ENCODE results near the gene EHD4.

The EHD4 gene

DNA sequence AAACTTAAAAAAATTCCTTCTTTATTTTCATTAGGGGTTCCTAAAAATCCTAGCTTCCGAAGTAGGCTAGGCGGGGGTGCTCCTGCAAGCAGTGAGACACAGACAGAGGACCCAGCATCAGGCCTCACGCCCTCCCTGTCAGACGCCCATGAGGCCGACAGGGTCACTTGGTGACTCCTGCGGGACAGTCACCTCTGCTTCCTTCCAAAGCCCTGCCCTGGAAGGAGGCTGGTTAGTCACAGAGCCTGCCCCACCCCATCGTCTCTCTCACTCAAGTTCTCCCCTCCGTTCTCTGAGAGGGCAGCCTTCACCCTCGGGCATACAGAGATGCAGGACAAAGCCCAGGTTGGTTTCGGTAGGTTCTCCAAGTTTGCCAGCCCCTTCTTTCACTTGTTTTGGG, 38.6 kb downstream of the EHD4 start:
- peak; percentile 24 for DNase-seq

DNA sequence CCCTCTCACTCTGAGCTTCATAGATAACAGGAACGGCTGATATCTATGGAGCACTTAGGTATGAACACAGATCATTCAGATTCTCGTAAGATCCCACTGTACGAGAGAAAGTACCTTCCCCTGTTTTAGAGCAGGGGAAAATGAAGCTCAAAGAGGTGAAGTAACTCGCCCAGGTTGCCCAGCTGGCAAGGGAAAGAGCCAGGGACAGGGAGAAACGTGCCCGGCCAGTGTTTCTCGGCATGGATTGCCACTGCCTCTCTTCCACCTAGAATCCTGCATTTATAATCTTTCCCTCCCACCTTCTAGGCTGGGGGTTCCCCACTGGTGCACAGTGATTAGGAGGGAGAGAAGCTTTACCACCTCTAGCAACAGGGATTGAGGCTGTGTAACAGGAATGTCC, 39.0 kb downstream of the EHD4 start:
- no peak for DNase-seq

DNA sequence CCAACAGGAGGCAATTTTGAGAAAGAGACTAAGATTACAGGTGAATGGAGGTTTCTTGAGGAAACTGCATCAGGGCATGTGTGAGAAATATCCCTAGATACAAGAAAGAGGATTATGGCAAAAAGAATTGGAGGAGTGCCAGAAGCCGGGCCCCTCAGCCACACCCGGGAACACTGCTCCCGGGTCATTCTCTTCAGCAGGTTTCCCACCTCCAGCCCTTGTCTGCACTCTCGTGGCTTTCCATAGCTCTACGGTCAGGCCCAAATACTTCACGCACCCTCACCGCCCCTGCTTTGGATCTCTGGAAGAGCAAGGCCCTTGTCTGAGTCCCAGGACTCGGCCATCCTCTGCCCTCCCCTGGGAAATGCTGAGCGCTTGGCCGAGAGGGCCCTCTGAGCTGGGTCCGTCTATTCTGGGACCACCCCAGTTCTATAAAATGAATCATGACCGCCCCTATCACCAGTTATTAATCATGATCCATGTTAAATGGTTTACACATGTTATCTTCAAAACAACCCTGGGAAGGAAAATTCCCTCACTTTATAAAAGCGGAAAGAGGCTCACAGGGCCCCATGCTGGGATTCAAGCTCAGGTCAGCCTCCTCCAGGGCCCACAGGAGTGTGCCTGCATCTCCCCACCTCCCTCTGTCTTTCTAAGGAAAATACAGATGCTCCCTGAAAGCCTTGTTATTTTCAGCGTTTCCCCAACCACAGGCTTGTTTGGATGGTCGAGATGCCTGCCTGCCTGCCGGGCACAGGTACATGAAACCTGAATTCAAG, 39.7 kb downstream of the EHD4 start:
- no peak for DNase-seq

DNA sequence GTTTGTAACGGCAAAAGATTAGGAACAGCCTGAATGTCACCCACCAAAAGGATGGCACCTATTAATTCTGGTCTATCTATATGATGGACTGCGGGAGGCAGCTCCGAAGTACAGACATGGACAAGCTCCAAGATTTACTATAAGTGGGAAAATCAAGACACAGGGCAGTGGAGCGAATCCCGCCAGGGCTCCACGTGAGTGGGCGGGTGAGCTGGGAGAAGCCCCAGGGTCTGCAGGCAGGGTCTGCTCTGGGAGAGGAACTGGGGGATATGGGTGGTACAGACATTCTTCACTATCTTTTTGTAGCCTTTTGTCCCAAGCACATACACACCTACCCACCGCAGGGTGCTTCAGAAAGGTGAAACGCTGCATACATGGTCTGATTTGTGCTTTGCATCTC, 40.3 kb downstream of the EHD4 start:
- DNase-seq: no peak

DNA sequence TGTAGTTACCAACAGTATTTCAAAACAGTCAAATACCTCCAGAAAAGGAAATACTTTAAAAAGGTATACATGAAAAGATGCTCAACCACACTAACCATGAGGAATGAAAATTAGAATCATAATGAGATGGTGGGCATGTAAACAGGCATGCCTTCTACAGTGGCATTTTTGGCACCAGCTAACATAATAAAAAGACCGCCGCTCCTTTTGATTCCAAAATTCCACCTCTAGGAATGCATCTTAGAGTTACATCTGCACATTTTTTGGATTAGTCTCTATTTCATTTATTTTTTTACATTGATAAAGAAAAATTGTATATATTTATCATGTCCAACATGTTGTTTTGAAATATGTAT, 41.5 kb downstream of the EHD4 start:
- no peak for DNase-seq

DNA sequence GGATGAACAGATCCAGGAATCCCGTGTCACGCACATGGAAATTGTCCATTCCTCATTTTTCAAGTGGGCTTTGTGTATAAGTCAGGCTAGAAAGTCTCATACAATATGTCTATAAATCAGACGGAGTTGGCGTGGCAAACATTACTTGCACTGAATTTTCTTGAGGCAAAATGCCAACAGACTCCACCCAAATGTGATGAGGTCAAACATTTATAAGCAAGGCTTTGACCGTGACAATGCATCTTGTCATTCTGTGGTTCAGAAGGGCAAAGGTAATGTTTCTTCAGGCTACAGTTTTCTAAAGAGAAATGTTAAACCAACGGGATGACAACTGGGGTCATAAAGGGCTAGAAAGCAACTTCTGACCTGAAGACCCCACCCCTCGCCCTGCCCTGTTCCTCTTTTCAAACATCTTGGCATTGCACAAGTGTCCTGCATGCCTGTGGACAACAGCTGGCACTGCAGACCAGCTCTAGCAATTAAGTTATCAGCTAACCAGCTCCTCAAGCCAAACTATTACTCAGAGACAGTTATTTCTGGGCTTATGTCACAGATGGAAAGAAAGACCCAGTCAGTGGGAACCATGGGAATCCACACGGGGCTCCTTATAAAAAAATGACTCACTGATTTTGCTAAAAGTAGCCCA, 42.0 kb downstream of the EHD4 start:
- no peak for DNase-seq

DNA sequence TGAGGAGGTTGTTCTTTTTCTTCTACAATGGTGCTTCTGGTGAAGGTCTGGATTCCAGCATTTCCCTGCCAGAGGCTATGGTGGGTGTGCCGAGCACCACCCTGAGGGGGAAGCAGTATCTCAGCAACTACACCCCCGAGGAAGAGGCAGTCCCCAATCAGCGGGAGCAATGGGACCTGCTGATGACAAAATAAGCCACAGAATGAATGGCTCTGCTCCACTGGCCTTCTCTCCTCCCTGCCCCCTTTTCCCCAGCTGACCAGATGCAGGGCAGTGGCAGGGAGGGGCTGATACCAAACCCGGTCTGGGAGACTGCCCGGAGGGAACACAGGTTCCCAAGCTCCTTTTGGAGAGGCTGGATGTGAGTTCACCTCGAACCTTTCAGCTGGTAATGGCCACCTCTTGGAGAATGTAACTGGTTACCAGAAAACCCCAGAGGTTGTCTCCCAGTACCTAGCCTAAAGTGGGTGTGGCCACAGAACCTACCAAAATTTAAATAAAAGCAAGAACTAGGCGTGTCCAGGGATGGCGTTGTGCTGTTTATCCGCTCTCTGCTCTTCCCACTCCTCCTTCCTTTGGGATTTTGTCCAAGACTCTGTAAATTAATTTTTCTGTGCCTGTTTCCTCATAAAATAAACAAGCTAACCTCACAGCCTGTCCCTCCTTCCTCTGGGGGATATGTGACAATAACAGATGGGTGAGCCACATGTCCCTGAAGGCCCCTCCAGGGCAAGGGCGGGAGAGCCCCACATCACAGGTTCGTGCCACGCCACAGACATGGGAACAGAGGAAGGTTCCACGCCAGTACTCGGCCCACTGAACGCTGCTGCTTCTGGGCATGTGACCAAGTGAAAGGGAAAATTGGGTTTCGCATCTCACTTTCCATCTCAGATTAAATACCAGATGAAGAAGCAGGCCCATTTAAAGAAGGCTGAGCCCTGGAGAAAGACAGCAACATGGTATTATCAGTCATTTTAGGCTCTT, 43.4 kb downstream of the EHD4 start:
- DNase-seq: no peak

DNA sequence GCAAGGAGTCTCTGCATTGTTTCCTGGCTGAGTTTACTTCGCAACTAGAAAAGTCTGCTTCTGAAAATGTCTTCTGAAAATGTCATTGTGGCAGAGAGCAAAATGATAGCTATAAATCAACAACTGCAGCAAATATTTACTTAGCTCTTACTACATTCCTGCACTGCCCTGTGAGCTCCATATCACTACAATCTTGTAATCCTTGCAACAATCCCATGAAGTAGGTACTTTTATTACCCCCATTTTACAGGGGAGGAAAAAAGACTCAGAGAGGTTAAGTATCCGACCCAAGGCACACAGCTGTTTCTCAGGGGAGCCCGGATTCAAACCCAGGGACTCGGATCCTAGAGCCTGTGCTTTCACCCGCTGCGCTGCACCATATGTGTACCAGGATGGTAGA, 44.3 kb downstream of the EHD4 start:
- DNase-seq: no peak

DNA sequence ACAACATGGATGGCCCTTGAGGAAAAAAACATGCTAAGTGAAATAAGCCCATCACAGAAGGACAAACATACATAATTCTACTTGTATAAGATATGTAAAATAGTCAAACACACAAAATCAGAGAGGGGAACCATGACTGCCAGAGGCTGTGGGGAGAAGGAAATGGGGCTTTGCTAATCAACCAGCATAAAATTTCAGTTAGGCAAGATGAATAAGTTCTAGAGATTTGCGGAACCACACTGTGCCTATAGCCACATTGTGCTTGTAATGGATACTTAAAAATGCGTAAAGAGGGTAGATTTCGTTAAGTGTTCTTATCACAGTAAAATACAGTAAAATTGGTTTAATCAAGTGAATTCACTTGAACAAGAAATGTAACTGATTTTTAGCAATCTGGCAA, 44.8 kb downstream of the EHD4 start:
- no peak for DNase-seq

DNA sequence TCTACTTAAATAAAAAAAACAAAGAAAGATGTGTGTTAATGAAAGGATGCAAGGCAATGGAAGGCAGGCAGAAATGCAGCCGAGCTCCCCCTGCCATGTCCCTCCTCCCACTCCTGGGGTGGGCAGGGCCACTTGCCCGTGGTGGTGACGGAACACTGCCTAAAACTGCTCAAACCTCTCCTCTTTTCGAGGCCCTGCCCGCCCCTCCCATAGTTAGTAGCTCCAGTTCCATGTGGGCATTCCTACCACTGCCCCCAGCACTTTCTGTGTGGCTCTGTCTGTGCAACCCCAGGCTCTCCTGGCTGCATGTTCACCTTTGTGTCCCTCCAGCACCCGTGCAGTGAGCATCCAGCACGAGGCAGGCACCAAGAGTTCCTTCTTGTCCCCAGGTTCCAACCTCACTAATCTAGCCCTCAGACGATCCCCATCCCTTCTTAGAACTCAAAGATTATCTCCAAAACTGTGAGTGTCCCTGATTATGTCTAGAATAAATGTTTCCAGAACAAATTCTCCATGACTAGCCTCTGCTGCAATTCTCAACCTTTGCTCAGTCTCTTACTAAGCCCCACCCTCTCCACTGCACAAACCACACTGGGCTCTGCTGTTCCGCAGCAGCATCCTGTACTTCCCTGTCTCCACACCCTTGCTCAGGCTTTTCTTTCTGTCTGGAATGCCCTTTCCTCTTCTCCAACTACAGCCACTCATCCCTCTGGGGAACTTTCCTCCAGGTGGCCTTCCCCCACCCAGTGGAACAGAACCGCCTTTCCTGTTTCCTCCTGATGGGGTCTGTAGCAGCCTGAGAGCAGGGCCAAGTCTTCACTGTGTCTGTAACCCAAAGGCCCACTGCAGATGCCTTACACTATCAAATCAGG, 45.9 kb downstream of the EHD4 start:
- DNase-seq: no peak

DNA sequence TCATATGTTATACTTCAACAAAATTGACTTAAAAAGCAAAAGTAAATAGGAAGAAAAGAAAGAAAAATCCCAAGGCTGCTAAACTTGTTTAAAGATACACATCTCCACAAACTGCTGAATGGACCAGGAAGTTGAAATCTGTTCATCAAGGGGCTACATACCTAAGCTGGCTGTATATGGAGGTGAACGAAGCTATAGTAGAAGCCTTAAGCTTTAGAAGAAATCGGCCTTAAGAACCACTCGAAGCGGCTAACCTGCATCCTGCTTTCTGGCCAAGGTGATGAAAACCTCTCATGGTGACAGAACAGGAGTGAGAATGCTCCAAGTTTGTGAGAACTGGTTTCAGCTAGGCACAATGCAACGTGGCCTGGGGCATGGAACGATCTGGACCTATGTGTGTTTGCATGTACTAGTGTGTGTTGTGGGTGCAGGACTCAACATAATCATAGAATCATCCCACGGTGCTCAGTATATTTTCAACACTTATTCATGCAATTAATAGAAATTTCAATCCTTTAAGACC, 47.2 kb downstream of the EHD4 start:
- DNase-seq: no peak

DNA sequence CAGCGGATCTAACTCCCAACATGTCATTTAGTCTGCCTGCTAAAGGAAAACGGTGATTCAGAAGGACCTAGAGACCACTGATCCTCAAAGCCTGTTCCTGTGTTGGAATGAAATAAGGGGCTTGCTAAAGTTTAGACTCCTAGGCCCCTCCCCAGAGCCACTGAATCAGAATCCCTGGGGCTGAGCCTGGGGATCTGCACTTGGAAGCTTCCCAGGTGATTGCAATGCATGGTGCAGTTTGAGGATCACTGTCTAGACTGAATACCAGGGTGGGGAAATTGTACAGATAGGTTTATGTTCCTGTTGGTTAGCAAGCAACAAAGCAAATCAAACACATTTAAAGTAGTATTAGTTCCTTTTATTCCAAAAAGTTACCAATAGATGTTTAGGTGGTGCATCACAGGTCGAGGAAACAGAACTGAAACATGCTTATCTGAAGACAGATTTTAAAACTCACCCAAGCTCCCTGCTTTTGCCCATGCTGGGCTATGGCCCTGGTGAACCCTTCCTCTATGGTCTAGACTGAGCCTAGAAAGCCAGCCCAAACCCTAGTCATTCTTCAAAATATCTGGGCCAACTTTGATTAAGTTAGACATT, 48.9 kb downstream of the EHD4 start:
- DNase-seq: no peak

DNA sequence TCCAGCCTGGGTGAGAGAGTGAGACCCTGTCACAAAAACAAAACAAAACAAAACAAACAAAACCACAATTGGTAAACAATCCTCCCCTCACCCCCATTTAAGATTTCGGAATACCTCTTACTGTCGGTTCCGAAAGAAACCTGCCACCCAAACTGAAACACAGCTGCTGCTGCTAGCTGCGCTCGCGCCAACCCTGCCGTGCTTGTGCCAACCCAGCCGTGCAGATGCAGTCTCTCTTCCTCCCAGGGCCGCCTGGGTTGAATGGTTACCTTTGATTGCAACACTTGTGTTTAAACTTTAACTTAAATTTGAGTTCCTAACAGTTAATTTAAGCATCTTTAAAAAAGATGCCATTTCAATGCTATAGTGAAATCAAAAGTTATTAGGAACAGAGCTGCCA, 50.0 kb downstream of the EHD4 start:
- DNase-seq: no peak

DNA sequence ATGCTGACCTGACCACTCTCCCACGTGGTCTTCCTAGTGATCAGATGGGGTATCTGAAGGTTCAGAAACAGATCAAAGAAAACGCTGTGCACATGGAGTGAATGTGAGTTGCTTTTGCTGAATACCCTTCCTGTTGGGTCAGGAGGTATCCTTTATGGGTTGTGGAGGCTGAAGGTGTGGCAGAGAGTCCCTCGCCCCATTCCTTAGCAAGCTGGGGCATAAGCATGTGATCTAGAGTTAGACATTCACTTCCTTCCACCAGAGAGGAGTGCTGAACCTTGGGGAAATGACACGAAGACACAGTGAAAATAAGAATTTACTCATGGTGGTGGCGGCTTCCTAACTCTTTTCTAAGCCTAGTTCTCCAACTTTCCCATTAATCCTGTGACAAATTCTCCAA, 50.7 kb downstream of the EHD4 start:
- no peak for DNase-seq

DNA sequence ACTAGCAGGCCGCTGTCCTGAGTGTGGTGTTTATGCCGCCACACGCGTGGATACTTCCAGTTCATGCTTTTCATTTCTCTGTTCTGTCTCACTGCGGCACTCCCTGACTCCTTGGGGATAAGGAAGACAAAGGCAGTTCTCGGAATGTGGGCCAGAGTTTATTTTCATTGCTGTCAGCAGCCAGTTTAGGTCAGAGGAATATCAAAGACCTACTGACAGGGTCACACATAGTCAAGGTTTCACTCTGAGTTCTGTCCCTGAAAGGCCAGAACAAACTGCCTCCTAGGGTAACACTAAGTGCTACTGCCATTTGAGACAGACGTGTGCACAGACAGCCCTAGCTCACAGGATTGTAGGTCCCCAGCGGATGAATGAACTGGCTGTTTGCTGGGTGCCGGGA, 51.2 kb downstream of the EHD4 start:
- no peak for DNase-seq

DNA sequence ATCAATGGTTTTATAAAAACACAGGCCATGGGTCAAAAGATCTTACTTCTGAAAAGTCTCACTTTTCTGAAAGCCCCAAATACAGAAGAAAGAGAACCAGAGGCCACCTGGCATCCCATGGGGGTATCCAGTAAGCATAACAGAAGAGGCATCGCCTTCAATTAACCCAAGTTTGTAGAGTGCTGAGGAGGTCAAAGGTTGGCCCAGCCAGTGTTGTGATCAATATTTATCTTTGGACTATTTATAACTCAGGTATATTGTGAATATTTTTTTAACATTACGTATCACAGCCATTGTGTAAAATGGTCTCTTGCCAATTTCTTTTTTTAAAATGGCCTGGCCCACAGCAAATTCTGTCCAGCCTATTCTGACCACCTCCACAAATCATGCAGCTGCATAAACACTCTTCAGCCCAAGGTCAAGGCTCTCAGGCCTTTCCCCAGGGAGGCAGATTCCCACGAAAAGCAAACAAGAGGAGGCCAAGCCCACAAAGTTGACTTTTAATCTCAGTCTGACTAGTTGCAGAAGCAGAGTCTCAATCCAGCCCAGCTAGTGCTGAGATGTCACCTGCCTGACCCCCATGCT, 52.3 kb downstream of the EHD4 start:
- DNase-seq: no peak

DNA sequence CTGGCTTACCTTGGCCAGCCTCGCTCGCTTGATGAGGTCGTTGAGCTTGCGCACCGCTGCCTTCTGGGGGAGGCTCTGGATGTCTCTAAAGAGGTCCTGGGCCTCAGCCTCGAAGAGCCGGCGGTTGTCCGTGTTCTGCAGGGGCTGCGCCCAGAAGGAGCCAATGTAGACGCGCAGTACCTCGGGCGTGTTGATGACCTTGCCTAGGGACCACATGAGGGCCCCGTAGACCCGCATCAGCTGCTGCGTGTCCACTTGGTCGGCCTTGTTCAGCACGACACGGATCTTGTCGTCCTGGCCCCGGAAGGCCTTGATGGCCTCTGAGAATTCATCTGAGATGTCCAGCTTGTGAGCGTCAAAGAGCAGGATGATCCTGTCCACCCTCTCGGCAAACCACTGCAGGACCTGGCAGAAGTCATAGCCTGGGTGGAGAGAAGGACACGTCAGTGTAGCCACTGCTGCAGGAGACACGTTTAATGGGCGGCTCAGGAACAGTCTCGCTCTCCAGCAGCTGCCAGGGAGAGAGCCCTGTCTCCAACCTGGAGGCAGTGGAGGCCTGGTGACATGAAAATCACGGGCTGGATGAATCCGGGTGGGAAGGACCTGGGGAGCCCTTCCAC, 53.0 kb downstream of the EHD4 start:
- DNase-seq: no peak

DNA sequence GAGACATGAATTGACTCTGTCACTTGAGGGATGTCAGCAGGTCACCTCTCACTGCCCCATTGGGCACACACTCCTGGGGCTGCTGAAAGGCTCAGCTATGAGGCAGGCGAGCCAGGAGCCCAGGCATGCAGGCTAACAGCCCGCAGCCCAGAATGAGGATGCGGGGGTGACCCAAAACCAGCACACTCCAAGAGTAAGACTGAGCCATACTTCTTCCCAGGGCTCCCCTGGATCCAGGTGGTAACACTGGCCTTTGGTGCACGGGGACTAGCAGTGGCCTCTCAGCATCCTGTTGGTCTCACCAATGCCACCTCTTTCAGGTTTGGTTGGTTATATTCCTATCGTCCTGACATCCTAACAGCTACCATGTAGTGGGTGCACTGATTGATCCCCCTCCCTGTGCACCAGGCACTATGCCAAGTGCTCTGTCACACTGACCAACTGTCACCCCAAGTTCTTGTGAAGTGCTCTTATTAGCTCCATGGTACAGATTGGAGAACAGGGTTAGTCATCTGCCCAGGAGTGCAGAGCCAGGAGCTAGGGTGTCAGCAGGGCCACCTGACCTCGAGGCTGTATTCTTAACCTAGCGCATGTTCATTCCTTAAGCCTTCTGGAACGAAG, 53.7 kb downstream of the EHD4 start:
- DNase-seq: no peak

DNA sequence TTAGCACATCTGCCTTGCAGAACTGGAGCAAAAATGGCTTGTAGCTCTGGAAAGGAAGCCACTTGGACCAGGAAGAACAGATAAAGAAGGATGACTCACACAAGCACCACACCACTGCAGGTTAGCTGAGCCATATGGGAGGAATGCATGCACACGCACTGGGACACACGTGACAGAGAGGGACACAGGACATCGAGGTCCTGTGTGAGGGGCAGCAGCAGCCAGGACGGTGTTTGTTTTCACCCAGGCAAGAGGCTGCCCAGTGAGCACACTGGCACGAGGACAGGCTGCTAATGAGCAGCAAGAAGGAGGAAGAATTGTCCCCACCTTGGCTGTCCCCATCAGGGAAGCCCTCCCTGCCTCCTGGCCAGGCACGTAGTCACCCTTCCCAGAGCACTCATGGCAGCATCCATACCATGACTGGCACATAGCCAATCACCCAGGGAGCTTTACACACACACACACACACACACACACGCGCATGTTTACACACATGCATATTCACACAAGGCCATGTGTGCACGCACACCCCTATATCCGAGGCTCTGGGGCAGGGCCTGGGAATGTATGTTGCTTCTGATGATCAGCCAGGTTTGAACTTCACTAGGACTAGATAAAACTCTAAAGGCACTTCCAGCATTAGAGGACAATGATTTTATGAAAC, 54.5 kb downstream of the EHD4 start:
- no peak for DNase-seq
